HG03025 (cell line): ENCODE results near the gene PDE7B.
"Not testable (repeated sequence)": the region's sequence is repeated elsewhere in the genome, so short reads cannot be mapped to it uniquely, and the experiment has no call there.

Source experiments
- ATAC-seq: cut with Tn5 transposase; IDR thresholded peaks from one replicate; pipeline ENCODE4 v1.9.1; 2021; ENCODE audit warnings: mild to moderate bottlenecking, moderate library complexity; ENCODE audit not compliant: unreplicated experiment, low FRiP score

The PDE7B gene

GRCh38 chr6:136090929-136091328, 239.4 kb downstream of the PDE7B start:
- ATAC-seq, result no peak

GRCh38 chr6:136092897-136093296, 241.4 kb downstream of the PDE7B start:
- no peak for ATAC-seq

DNA sequence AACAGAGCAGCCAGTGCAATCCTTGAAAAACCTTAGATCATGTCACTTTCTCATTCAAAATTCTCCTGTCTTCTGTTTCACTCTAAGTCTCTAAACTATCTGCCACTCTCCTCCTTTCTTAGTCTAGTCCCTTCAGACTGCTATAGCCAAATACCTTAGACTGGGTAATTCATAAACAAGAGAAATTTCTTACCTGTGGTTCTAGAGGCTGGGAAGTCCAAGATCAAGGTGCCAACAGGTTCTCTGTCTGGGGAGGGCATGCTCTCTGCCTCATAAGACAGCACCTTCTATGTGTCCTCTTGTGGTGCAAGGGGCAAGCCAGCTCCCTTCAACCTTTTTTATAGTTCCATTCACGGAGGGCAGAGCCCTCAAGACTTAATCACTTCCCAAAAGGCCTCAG, 242.3 kb downstream of the PDE7B start:
- ATAC-seq, result no peak

- ATAC-seq, result no peak
Measured at GRCh38 chr6:136094812-136095211, 243.3 kb downstream of the PDE7B start.

DNA sequence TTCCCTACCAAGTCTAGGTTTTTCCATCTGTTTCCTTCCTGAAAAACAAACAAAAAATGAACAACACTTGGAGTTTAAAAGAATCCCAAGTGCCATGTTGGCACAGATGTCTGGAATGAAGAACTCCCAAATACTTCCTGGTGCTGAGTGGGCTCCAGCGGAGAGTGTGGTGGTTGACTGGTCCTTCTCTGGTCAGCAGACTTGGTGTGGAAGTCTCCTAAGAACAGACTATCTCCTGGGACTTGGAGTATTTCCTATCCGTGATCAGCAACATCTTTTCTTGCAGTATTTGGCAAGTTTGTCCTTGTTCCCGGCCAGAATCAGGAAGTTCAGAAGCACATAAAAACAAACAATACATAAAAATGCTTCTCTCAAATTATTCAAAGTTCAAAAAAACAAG, 244.5 kb downstream of the PDE7B start:
- ATAC-seq, result no peak

- no peak for ATAC-seq
Measured at GRCh38 chr6:136102991-136103688, 251.6 kb downstream of the PDE7B start.

DNA sequence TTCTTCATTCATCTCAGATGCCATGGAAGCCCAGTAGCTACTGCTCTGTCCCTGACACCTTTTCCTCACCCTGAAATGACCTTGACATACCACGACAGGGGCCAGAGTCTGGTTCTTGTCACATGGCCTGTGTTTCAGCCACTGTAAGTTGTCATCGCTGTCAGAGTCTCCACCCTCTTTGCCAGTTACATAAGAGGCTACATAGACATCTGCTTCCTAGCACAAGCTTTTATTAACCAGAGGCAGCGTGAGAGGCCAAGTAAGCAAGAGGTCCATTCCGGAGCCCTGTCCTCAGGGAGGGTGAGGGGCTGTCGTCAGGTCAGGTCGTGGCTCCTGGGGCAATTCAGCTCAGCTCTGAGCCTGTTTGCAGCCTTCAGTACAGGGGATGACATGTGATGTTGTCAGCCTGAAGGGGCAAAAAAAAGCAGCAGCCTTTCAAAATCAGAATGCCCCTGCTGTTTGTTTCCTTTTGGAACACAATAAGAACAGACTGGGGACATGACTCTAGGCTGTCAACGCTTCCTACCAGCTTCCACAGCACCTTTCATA, 252.3 kb downstream of the PDE7B start:
- ATAC-seq, result no peak

GRCh38 chr6:136104556-136104955, 253.1 kb downstream of the PDE7B start:
- ATAC-seq, result no peak

- not testable (repeated sequence) for ATAC-seq
Measured at GRCh38 chr6:136105797-136106196, 254.3 kb downstream of the PDE7B start.

DNA sequence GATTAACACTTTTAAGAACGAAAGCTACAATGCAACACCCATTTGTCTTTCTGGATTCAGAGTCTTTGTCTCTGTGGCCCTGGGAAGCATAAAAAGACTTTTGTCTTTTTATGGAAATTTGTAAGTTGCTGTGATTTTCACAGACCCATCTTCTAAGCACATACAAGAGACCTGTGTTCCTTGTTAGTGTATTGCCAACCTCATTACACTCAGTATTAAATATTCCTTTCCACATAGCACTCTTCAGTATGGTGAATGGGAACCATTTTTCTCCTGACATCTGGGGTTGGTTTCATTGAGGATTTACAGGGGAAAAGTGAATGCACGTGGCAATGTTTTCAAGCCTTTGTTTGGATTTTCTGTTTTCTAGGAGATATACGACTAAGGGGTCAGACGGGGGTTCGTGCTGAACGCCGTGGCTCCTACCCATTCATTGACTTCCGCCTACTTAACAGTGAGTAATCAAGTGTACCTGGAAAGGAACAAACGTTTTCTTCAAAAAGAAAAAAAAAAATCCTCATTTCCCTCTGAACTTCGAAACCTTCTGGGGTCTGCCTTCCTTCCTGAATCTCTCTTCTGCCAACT, 257.0 kb downstream of the PDE7B start:
- ATAC-seq, result no peak

DNA sequence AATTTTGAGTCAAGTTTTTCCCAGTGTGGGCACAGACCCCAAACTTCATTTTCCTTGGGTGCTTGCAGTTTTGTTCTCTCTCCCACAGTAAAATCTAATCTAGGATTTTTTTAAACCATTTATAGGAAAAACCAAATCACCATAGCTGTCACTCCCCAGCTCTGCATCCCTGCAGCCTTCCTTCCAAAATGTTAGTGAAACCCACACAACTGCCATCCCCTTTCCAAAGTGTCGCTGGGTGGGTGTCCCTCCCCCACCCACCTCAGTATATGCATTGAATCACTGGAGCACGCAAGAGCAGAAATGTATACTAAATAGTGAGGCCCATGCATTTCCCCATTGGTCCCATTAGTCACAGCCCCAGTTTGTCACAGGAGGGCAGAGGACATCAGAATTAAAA, 260.3 kb downstream of the PDE7B start:
- ATAC-seq, result no peak

DNA sequence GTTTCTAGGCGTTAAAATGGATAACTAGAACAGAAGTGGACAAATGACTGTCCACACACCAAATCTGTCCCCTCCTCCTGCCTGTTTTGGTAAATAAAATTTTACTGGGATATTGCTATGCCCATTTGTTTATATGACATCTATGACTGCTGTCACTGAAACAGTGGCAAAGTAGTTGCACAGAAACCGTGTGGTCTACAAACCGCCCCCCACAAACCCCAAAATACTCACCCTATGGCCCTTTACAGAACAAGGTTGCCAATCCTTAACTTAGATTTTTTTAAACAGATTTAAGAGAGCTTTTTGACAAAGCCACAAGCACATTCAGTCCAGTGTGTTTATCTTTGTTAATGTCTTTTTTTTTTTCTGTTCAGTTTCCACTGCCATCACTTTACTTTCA, 260.8 kb downstream of the PDE7B start:
- no peak for ATAC-seq

DNA sequence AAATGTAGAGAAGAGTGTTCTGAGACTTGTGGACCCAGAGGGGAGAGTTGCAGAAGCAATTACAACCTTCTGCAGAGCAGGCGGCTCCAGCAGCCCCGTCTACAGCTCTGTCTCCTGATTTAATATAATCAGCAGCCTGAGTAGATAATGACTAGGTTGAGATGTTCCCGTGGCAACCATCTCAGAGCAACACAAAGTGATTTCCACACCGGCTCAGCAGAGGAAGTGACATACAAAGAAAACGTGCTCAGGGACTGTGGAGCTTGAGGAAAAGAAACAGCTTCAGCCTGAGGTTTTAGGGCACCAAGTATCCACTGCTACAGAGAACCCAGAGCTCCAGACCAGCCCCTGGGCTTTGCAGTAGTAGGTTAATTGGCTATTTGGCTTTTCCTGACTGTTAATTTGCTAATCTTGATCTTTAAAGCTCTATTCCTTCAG, 262.3 kb downstream of the PDE7B start:
- no peak for ATAC-seq

DNA sequence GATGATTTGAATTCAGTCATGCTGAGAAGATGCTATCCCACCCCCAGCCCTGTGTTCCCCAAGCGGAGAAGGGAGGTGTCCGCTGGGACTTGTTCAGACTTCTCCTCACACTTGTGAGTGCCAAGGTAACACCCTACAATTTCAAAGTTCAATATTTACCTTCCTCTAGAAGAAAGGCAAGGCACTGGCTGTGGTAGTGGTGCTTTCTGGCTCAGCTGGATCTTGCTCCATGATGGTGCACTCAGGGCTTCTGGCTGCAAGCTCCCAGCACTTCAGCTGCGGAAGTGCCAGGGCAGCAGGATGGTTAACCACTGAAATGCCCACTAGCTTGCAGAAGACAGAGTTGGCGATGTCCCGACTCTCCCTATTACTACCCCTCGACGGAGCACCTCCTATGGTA, 263.2 kb downstream of the PDE7B start:
- no peak for ATAC-seq

DNA sequence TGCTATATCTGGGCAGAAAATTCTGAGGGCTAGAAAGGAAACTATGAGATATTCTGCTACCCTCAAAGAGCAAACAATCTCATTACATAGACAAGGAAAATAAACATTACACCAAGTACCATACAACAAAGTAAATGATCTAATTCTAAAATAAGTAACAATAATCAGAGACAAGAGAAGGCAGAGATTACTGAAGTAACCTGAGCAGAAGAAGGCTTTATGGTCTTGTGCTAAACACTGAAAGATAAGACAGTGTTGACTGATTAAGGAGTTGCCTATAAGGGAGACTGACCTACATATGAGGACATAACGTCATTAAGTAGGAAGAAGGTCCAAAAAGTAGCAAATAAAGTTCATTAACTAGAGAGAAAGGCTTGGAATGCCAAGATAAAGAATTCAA, 264.4 kb downstream of the PDE7B start:
- ATAC-seq, result no peak

DNA sequence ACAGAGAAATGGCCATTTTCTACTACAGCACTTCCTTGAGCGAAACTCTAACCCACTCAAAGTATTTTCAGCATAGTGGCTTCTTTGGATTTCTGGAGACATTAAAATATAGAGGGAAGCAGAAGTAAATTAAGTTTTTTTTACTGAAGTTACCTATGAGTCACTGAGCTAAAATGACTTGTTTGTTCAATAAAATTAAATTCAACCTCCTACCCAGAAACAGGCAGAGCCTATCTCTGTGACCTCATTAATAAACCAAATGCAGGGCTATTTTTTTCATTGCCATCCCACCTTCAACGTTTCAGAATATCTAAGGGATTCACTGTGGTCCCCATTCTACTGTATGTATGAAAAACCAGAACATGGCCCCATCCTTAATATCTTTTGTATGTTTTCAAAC, 265.6 kb downstream of the PDE7B start:
- no peak for ATAC-seq

DNA sequence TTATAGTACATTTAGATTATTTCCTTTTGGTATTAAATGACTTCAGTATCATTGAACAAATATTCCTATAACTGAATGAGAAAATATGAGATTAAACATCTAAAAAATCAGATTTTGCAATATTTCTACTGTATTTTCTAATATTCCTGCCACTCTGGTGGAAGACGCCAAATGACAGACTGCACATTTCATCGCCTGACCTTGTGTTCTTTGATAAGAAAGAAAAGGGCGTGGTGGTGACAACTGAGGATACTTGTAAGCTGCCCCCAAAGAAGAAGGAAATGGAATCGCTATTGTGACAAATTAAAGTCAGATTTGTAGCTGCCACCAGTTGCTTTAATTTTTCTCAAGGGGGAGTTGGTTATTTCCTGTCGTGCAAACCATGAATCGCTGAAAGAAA, 267.3 kb downstream of the PDE7B start:
- ATAC-seq, result no peak

- no peak for ATAC-seq
Measured at GRCh38 chr6:136123468-136123867, 272.0 kb downstream of the PDE7B start.

DNA sequence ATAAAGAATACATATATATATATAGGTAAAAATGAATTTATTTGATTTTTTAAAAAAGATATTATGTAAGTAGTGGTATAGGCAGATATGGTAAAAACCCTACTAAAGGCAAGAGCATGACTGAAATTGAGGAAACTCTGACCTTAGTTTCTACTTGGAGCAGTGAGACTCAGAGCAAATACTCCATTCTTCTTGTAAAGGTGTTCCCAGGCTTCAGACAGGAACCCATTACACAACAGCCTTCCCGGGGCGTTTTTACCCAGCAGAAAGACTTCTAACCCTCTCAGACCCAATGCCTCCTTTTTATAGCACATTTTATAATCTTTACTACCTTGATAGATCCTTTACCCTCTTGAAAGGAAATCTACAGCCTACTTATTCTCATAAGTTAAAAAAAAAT, 274.1 kb downstream of the PDE7B start:
- ATAC-seq, result no peak

GRCh38 chr6:136127873-136128272, 276.4 kb downstream of the PDE7B start:
- ATAC-seq, result no peak

DNA sequence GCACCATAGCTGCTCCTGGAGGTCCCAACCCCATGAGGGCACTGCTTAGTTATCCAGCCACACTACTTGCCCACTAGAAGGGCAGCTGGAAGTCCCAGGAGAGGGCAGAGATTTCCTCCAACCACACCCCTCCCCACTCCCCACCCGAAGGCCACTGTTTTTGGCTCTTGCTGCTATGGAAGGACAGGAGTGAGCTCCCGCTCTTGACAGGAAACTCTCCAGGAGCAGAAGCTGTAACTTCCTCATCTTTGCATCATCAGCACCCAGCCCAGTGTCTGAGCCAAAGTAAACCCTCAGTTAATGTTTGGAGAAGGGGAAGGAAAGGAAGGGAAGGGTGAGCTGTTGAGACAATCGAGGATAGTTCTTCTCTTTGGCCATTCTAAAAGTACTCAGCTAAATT, 277.9 kb downstream of the PDE7B start:
- no peak for ATAC-seq

DNA sequence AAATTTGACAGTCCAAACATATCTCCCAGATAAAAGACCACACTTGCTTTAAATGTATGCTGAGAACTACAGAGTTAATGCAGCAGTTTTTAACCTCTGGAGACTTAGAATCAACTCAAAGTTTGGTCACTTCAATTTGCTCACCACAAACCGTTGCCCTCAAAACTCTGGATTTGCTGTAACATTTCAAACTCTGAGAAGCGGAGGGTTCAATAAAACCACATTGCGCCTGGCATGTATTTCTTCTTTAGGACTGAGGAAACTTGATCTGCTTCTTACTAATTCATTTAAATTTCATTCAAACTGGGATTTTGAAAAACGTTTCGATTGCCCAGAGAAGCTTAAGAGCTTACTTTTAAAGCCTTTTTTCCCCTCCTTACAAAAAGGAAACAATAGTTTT, 282.8 kb downstream of the PDE7B start:
- ATAC-seq, result no peak
